PC-3 (cell line): ENCODE results near the gene EGLN1. TPM values are rescaled to one million over a fixed set of nuclear protein-coding genes. Genes with fewer than 3 reads are reported as not detected.
A peak's percentile ranks its signal among the peaks of the same experiment; 100 is the strongest.

Experiments used
- ATAC-seq: fragments of 200-7000 bp; cut with Tn5 transposase; 2 replicates; pipeline ENCODE4 v1.9.1; 2020; ENCODE audit warnings: mild to moderate bottlenecking, moderate library complexity
- BruUV-seq: library from RNA; stranded (reverse); fragments of 400-500 nt; replicated peaks from 2 replicates; lab custom pipeline; 2021; lab: Mats Ljungman, UMichigan
- CTCF ChIA-PET: fragments of 300-600 bp; sonication (Branson Sonifier 250); formaldehyde crosslinking; loops from one replicate; lab custom pipeline; 2022; ENCODE audit warnings: antibody characterized with exemption; lab: Charles Lee
- POLR2A ChIA-PET: fragments of 300-600 bp; sonication (Branson Sonifier 250); formaldehyde crosslinking; loops from one replicate; lab custom pipeline; 2022; ENCODE audit warnings: antibody characterized with exemption; ENCODE audit not compliant: unreplicated experiment; lab: Charles Lee
- DNase-seq: peaks from one replicate; pipeline ENCODE4 v3.0.0-alpha.2; 2015
- H2AFZ ChIP-seq: fragments of 300-600 bp; sonication (generic); 2 replicates; pipeline ENCODE4 v1.6.0; 2016; ENCODE audit warnings: antibody characterized with exemption, low read length
- H3F3A ChIP-seq: fragments of 300-600 bp; sonication (generic); one replicate; pipeline ENCODE4 v1.6.0; 2017; ENCODE audit warnings: antibody characterized with exemption, low read length, control low read depth, mild to moderate bottlenecking; ENCODE audit not compliant: unreplicated experiment
- H3K27ac ChIP-seq: fragments of 300-600 bp; sonication (generic); 2 replicates; pipeline ENCODE4 v1.5.1; 2016; ENCODE audit warnings: mild to moderate bottlenecking, low read length
- H3K27me3 ChIP-seq: fragments of 300-600 bp; sonication (generic); 2 replicates; pipeline ENCODE4 v1.6.1; 2016; ENCODE audit warnings: low read length, mixed read lengths
- H3K36me3 ChIP-seq: fragments of 300-600 bp; sonication (generic); 2 replicates; pipeline ENCODE4 v1.6.1; 2016; ENCODE audit warnings: low read depth, mixed run types, low read length, mixed read lengths
- H3K4me1 ChIP-seq: fragments of 300-600 bp; sonication (generic); 2 replicates; pipeline ENCODE4 v1.5.1; 2016; ENCODE audit warnings: low read length; ENCODE audit not compliant: insufficient read depth
- H3K4me2 ChIP-seq: fragments of 300-600 bp; sonication (generic); 2 replicates; pipeline ENCODE4 v1.6.0; 2016; ENCODE audit warnings: low read length
- H3K4me3 ChIP-seq: fragments of 300-600 bp; sonication (generic); 2 replicates; pipeline ENCODE4 v1.5.1; 2016; ENCODE audit warnings: mild to moderate bottlenecking, low read length, mixed read lengths
- H3K79me2 ChIP-seq: fragments of 300-600 bp; sonication (generic); 2 replicates; pipeline ENCODE4 v1.6.1; 2017; ENCODE audit warnings: low read length, mixed read lengths
- H3K9ac ChIP-seq: fragments of 300-600 bp; sonication (generic); 2 replicates; pipeline ENCODE4 v1.6.0; 2016; ENCODE audit warnings: mild to moderate bottlenecking, low read length
- H3K9me2 ChIP-seq: fragments of 300-600 bp; sonication (generic); replicated peaks from 2 replicates; pipeline ENCODE4 v1.6.1; 2016; ENCODE audit warnings: mixed run types, low read length, mixed read lengths
- H3K9me3 ChIP-seq: fragments of 300-600 bp; sonication (generic); 2 replicates; pipeline ENCODE4 v1.6.1; 2016; ENCODE audit warnings: low read length, mixed read lengths
- H4K20me1 ChIP-seq: fragments of 300-600 bp; sonication (generic); 2 replicates; pipeline ENCODE4 v1.6.1; 2016; ENCODE audit warnings: low read length, mixed read lengths
- EZH2 ChIP-seq: fragments of 300-600 bp; sonication (generic); IDR thresholded peaks from one replicate; pipeline ENCODE4 v1.6.1; 2017; ENCODE audit warnings: antibody characterized with exemption, mild to moderate bottlenecking, low read length; ENCODE audit not compliant: unreplicated experiment
- EZH2phosphoT487 ChIP-seq: fragments of 300-600 bp; sonication (generic); IDR thresholded peaks from 2 replicates; pipeline ENCODE4 v1.6.1; 2018; ENCODE audit warnings: mild to moderate bottlenecking, antibody characterized with exemption, low read length, borderline replicate concordance
- intact Hi-C: fragments of 100-400 bp; cut with micrococcal nuclease; formaldehyde crosslinking; loops from 2 replicates; pipeline ENCODE4 v1.9.0; 2023
- total RNA-seq: library from RNA; depleted of rRNA; stranded (reverse); fragments of >200 nt; gene quantifications from 2 replicates; pipeline ENCODE4 v1.2.3, GENCODE V29; 2014
- TF ChIP-seq, protein P1 (sequence below): fragments of 300-600 bp; sonication (generic); conservative IDR thresholded peaks from 2 replicates; pipeline ENCODE4 v1.5.1; 2017; ENCODE audit warnings: antibody characterized with exemption, low read depth, mild to moderate bottlenecking, low read length

Gene EGLN1
- total RNA-seq, 1 experiment from 2014 or later, result 37.0 TPM

- Histone ChIP-seq H4K20me1 (peaks cover 30% of the 10 kb centered on the region), H3K9me3 (no peaks in the 10 kb centered on the region), H3K36me3 (no peaks in the 10 kb centered on the region), H3K9me2 (no peaks in the 10 kb centered on the region), H3F3A (no peaks in the 10 kb centered on the region), H3K79me2 (peaks cover 87% of the 10 kb centered on the region), H3K27ac (peak overlapping the region; percentile 60), H3K4me2 (peak overlapping the region; percentile 73), H3K4me3 (peak overlapping the region; percentile 43), H3K4me1 (peaks cover 30% of the 10 kb centered on the region), H3K9ac (no peak overlapping the region), H2AFZ (no peak overlapping the region), H3K27me3 (no peaks in the 10 kb centered on the region)
- ATAC-seq (peak; percentile 99), DNase-seq (peak; percentile 65)
- ChIA-PET POLR2A (no interaction called here), CTCF (no interaction called here)
- intact Hi-C loops, result loop anchor here (1.0 to 2.0 kb wide), 2 partner anchors 11 to 19 kb away; no protein-coding TSS in a partner anchor
- TF ChIP-seq, protein P1, sequence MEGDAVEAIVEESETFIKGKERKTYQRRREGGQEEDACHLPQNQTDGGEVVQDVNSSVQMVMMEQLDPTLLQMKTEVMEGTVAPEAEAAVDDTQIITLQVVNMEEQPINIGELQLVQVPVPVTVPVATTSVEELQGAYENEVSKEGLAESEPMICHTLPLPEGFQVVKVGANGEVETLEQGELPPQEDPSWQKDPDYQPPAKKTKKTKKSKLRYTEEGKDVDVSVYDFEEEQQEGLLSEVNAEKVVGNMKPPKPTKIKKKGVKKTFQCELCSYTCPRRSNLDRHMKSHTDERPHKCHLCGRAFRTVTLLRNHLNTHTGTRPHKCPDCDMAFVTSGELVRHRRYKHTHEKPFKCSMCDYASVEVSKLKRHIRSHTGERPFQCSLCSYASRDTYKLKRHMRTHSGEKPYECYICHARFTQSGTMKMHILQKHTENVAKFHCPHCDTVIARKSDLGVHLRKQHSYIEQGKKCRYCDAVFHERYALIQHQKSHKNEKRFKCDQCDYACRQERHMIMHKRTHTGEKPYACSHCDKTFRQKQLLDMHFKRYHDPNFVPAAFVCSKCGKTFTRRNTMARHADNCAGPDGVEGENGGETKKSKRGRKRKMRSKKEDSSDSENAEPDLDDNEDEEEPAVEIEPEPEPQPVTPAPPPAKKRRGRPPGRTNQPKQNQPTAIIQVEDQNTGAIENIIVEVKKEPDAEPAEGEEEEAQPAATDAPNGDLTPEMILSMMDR, result no peak
- TF ChIP-seq EZH2phosphoT487 (no peak), EZH2 (no peak)
- BruUV-seq, result no TSS peak
Measured at GRCh38 chr1:231407547-231408396, 14.3 kb downstream of the EGLN1 start.

DNA sequence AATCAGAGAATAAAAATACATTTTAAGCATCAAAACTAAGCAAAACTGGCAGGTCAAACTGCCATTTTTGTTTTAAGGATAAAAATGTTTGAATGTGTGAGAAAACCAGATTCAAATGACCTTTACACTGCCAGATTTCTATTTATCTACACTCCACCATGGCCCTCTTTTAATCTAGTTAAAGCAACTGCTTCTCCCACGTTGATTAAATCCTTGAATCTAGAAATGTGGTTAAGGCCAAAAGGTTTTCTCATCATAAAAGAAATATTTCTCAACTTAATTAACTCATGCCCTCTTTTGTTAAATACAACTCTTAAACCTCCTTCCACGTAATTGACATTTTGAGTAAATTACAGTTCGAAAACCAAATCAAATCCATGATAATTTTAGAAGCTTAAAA lies 15.0 kb downstream of the EGLN1 start:
- H3K4me1 ChIP-seq, result peaks cover 30% of the 10 kb centered on the region
- DNase-seq (no peak), ATAC-seq (no peak)
- no peaks in the 10 kb centered on the region for H3F3A ChIP-seq
- H3K36me3 ChIP-seq, result no peaks in the 10 kb centered on the region
- no peak overlapping the region for H3K27ac ChIP-seq
- no peaks in the 10 kb centered on the region for H3K27me3 ChIP-seq
- intact Hi-C loops, result loop anchor here (2.0 kb wide), 1 partner anchor 18 kb away; no protein-coding TSS in a partner anchor
- ChIA-PET POLR2A (no interaction called here), CTCF (no interaction called here)
- no peak overlapping the region for H2AFZ ChIP-seq
- no peak for TF ChIP-seq EZH2
- TF ChIP-seq, protein P1, result no peak
- no peak for TF ChIP-seq EZH2phosphoT487
- H3K4me2 ChIP-seq, result 0 out of 2 replicates have a peak overlapping the region, but pooled peaks have one; percentile 73
- no TSS peak for BruUV-seq
- no peak overlapping the region for H3K4me3 ChIP-seq
- H3K9me2 ChIP-seq, result no peaks in the 10 kb centered on the region
- H3K79me2 ChIP-seq, result peaks cover 82% of the 10 kb centered on the region
- no peaks in the 10 kb centered on the region for H3K9me3 ChIP-seq
- H4K20me1 ChIP-seq, result peaks cover 30% of the 10 kb centered on the region
- H3K9ac ChIP-seq, result no peak overlapping the region

- BruUV-seq, result no TSS peak
- intact Hi-C loops, result no loop called here
Measured at GRCh38 chr1:231404318-231404717, 17.8 kb downstream of the EGLN1 start.

More at GRCh38 chr1:231404318-231404717, 17.8 kb downstream of the EGLN1 start:
- no peaks in the 10 kb centered on the region for H3K9me2 ChIP-seq
- TF ChIP-seq EZH2, result no peak
- no peaks in the 10 kb centered on the region for H3K27me3 ChIP-seq
- H3K79me2 ChIP-seq, result peaks cover 84% of the 10 kb centered on the region
- ChIA-PET POLR2A (no interaction called here), CTCF (no interaction called here)
- no peak overlapping the region for H3K27ac ChIP-seq
- H4K20me1 ChIP-seq, result peaks cover 18% of the 10 kb centered on the region
- no peaks in the 10 kb centered on the region for H3F3A ChIP-seq
- peaks cover 22% of the 10 kb centered on the region for H3K4me1 ChIP-seq
- no peak overlapping the region for H3K4me3 ChIP-seq
- H3K9me3 ChIP-seq, result no peaks in the 10 kb centered on the region
- H2AFZ ChIP-seq, result no peak overlapping the region
- ATAC-seq (no peak; the same call in 1 of the 2 replicates), DNase-seq (no peak)
- H3K4me2 ChIP-seq, result no peak overlapping the region
- no peak overlapping the region for H3K9ac ChIP-seq
- no peaks in the 10 kb centered on the region for H3K36me3 ChIP-seq
